ENCODE results near the gene ZNRF4.
"Not testable (repeated sequence)": the region's sequence is repeated elsewhere in the genome, so short reads cannot be mapped to it uniquely, and the experiment has no call there.

ZNRF4 gene

GRCh38 chr19:5455367-5456129 lies at the start of gene ZNRF4:
Gene ZNRF4, plus strand, starts transcription at chr19:5455417. Its CDS starts 75 bp downstream, at chr19:5455492.
- DNase-seq = no peak

- not testable (repeated sequence) for DNase-seq
These were observed 49.0 kb upstream of the ZNRF4 start for GRCh38 chr19:5406198-5406597.

DNA sequence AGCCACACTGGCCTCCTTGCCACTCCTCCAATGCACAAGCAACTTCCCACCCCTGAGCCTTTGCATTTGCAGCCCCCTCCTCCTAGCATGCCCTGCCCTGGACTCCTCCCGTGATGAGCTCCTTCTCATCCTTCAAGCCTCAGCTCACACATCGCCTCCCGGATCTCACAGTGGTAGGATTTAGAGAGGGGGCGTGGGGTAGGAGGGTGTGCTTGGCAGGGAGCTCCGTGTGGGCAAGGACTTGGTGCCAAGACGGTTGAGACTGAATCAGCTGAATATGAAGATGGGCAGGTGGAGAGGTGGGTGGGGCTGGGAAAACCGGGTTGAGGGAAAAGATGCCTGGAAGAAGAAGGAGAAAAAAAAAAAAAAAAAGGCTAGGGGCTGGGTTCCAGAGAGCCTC lies 48.4 kb upstream of the ZNRF4 start:
- no peak for DNase-seq

GRCh38 chr19:5407356-5407755 lies 47.9 kb upstream of the ZNRF4 start:
- no peak for DNase-seq

GRCh38 chr19:5417495-5418436 lies 37.5 kb upstream of the ZNRF4 start:
- no peak for DNase-seq

DNA sequence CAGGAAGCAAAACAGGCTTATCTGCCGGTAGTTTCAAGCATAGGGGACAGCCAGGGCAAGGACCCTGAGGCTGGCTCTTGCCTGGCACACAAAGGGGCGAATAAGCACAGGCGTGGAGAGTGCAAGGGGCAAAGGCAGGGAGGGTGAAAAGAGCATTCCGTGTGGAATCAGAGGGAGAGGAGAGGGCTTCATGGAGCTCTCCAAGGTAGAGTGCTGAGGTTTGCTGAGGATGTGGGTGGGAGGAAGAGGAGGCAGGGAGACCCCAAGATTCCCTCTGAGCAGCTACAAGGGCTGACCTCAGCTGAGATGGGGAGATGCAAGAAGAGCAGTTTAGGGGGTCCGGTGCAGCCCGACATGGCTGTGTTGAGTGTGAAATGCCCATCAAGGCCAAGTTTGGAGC lies 36.5 kb upstream of the ZNRF4 start:
- no peak for DNase-seq

GRCh38 chr19:5420953-5421352 lies 34.3 kb upstream of the ZNRF4 start:
- no peak for DNase-seq

DNA sequence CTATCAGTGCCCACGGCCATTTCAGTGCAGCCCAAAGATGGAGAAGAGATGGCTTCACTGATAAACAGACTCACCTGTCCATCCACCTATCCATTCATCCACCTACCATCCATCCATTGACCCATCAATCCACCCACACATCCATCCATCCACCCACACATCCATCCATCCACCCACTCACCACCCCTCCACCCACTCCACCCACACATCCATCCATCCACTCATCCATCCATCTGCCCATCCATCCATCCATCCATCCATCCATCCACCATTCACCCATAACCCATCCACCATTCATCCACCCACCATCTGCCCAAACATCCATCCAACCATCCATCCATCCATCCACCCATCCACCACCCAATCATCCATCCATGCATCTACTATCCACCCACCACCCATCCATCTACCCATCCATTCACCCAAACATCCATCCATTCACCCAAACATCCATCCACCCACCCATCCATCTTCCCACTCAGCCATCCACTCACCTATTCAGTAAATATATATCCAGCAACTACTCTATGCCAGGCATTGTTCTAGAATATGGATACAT lies 31.6 kb upstream of the ZNRF4 start:
- DNase-seq = no peak

DNA sequence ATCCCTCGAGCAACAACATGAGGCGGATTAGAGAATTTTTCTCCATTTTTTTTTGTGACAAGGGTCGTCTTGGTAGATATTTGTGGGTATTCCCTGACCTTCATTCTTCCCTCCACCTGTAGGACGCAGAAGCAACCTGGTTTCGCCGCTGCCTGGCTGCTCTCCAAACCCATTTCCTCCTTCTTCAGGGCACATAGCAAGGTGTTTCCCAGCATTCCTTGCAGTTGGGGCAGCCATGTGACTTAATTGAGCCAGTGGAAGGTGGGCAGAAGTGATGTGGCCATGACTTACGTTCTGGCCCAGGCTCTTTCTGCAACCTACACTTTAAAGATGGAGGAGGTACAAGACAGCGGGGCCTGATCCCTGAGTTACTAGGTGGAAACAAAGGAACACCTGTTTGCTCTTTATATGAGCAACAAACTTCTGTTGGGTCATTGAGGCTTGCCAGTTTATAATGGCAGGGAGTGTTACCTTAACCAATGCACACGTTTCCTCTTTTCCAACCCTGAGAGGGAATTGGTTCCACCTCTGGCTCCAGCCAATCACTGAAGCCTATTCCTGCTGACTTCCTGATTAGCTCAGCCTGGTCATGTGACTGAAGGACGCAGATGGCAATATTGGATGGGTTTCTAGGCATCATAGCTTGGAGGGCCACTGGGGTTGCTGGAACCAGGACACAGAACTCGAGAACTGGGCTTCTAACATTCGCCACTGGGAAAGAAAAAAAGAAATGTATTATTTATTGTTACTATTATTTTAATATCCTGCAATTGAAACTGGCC lies 30.8 kb upstream of the ZNRF4 start:
- DNase-seq = no peak

- DNase-seq = no peak
These were observed 30.0 kb upstream of the ZNRF4 start for GRCh38 chr19:5425260-5425659.

DNA sequence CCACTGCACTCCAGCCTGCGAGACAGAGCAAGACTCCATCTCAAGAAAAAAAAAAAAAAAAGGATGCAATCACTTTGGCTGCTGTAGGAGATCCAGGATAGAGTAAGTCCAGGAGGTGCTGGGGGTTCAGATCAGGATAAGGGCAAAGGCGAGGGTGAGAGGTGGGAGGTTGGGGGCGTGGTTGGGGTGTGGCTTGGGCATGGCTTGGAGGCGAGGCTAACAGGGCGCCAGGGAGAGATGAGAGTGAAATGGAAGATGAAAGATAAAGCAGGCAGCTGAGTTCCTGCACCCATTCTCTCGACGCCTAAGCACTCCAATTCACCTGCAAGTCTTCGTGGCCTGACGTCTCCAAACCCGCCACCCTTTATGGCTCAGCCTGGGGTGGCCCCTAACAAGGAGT lies 25.0 kb upstream of the ZNRF4 start:
- DNase-seq = no peak

- DNase-seq = no peak
These were observed 22.5 kb upstream of the ZNRF4 start for GRCh38 chr19:5432687-5433086.

DNA sequence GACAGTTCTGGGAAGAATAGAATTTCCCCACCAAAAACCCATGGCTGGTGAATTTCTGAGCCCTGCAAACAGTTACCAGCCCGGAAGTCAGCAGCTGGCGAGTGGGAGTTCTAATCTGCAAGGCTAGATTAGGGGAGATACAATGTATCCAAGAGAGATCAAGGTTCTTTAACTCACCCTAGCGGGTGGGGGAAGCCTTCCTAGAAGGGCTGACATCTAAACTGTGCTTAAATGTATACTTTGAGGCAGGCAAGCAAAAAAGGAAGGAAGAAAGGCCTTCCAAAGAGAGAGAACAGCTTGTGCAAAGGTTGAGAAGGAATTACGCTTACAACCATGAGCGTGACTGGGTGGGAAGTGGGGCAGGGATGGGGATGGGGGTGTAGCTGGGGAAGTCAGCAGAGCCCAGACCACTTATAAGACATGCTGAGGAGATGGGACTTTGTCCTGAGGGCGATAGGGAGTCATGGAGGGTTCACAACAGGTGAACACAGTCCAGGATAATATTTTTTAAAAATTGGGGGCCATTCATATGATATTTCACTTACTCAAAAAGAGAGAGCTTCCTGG lies 20.8 kb upstream of the ZNRF4 start:
- no peak for DNase-seq

DNA sequence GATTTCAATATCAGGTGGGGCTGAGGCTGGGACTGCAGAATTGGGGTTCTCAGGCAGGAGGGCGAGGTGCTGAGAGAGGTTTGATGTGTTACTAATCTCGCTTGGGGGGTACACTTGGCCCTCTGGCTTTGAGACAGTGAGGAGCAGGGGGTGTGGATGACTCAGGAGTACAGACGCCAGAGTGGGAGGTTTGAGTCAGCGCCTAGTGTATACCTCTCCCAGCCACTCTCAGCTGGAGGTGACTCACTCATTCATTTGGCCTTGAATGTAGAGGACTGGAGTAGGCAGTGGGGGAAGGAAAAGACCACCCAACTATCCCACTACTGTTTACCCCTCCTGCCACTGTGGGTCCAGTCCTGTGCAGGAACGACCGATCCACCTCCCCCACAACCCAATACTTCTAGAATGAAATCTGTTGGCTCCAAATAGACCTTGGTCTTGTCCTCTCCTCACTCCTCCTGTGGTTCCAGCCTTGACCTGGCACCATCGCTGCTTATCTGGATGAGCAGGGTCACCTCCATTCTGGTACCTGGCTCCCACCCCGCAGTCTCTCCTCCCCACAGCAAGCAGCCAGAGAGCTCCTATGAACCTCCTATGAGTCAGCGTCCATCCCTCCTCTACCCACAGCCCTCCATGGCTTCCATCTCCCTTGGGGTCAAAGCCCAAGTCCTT lies 20.1 kb upstream of the ZNRF4 start:
- DNase-seq = no peak

DNA sequence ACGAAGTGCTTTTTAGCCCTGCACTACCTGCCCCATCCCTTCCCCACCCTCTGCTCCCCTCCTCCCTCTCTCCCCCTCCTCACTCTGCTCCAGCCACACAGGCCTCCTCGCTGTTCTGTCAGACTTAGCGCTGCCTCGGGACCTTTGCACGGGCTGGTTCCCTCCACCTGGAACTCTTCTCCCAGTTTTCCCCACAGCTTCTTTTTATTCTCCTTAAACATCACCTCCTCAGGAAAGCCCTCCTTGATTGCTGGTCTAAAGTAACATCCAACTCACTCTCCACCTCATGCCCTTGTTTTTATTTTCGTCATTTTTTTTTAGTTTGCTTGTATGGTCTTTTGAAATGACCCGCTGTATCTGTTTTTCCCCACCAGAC lies 19.6 kb upstream of the ZNRF4 start:
- DNase-seq = no peak

GRCh38 chr19:5436106-5436947 lies 18.9 kb upstream of the ZNRF4 start:
- no peak for DNase-seq

DNA sequence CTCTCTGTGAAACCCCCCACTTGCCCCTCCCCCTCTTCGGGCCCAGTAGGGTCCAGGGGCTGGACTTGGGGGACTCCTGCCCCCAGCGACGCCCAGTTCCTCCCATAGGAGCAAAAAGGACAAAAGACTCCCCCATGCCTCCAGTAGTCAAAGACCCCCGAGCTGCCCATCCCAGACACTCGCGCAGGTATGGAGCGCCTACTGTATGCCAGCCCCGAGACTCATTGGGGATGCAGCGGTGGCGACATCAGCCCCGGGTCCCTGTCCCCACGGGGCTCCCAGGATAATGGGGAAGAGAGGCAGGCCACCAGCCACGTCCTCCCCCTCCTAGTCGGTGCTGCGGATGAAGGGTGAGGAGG lies 18.3 kb upstream of the ZNRF4 start:
- DNase-seq = no peak

- DNase-seq = not testable (repeated sequence)
These were observed 16.5 kb upstream of the ZNRF4 start for GRCh38 chr19:5438756-5439155.

DNA sequence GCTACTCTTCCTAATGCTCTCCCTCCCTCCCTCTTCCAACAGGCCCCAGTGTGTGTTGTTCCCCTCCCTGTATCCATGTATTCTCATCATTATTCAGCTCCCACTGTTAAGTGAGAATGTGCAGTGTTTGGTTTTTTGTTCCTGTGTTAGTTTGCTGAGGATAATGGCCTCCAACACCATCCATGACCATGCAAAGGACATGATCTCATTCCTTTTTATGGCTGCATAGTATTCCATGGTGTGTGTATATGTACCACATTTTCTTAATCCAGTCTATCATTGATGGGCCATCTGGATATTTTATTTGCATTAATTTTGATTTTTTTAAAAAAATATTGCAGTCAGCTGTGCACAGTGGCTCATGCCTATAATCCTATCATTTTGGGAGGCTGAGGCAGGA lies 15.8 kb upstream of the ZNRF4 start:
- DNase-seq = no peak

- no peak for DNase-seq
These were observed 14.9 kb upstream of the ZNRF4 start for GRCh38 chr19:5440299-5440698.

DNA sequence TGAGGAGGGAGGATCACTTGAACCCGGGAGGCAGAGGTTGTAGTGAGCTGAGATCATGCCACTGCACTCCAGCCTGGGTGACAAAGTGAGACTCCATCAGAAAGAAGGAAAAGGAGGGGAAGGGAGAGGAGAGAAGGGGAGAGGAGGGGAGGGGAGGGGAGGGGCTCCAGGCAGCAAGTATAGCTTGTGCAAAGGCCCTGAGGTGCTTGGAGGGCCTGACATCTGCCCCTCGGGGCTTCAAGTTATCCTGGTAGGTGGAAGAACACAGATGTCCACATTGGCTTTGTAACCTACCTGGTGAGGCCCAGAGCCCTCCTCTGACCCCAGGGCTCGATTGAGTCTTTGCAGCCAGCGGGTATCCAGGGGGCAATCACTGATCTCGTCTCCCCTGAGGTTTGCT lies 11.5 kb upstream of the ZNRF4 start:
- DNase-seq = no peak
